Nephron progenitor cell (in vitro differentiated cells): ENCODE results near the gene CST9.
A peak's percentile ranks its signal among the peaks of the same experiment; 100 is the strongest.

Experiments
- DNase-seq: peaks from one replicate; pipeline ENCODE4 v3.0.0; 2021
- H3K27ac Mint-ChIP-seq: 2 replicates; pipeline ENCODE4 v1.8.0; 2021; ENCODE audit warnings: mild to moderate bottlenecking, moderate library complexity, mixed read lengths
- H3K27me3 Mint-ChIP-seq: 2 replicates; pipeline ENCODE4 v1.8.0; 2021; ENCODE audit warnings: mild to moderate bottlenecking, low read depth, mixed read lengths; ENCODE audit not compliant: poor library complexity
- H3K36me3 Mint-ChIP-seq: 2 replicates; pipeline ENCODE4 v1.8.0; 2021; ENCODE audit warnings: low read depth, mixed read lengths
- H3K4me1 Mint-ChIP-seq: 2 replicates; pipeline ENCODE4 v1.8.0; 2021; ENCODE audit warnings: mixed read lengths
- H3K4me3 Mint-ChIP-seq: 2 replicates; pipeline ENCODE4 v1.8.0; 2021; ENCODE audit warnings: mild to moderate bottlenecking, moderate library complexity, mixed read lengths
- H3K9me3 Mint-ChIP-seq: 2 replicates; pipeline ENCODE4 v1.8.0; 2021; ENCODE audit warnings: mild to moderate bottlenecking, moderate library complexity, mixed read lengths
- CTCF ChIP-seq: fragments of 200-600 bp; sonication (generic); IDR thresholded peaks from 2 replicates; pipeline ENCODE4 v1.5.0; 2021; ENCODE audit warnings: antibody characterized with exemption

The CST9 gene

GRCh38 chr20:23630392-23630849 is 24.7 kb upstream of the CST9 start:
- H3K27ac Mint-ChIP-seq, result no peak overlapping the region
- H3K4me1 Mint-ChIP-seq, result peaks cover 75% of the 10 kb centered on the region
- peaks cover 7% of the 10 kb centered on the region for H3K27me3 Mint-ChIP-seq
- no peak overlapping the region for H3K4me3 Mint-ChIP-seq
- no peak for DNase-seq
- H3K36me3 Mint-ChIP-seq, result peaks cover 29% of the 10 kb centered on the region
- no peak for TF ChIP-seq CTCF
- H3K9me3 Mint-ChIP-seq, result peaks cover 25% of the 10 kb centered on the region

DNA sequence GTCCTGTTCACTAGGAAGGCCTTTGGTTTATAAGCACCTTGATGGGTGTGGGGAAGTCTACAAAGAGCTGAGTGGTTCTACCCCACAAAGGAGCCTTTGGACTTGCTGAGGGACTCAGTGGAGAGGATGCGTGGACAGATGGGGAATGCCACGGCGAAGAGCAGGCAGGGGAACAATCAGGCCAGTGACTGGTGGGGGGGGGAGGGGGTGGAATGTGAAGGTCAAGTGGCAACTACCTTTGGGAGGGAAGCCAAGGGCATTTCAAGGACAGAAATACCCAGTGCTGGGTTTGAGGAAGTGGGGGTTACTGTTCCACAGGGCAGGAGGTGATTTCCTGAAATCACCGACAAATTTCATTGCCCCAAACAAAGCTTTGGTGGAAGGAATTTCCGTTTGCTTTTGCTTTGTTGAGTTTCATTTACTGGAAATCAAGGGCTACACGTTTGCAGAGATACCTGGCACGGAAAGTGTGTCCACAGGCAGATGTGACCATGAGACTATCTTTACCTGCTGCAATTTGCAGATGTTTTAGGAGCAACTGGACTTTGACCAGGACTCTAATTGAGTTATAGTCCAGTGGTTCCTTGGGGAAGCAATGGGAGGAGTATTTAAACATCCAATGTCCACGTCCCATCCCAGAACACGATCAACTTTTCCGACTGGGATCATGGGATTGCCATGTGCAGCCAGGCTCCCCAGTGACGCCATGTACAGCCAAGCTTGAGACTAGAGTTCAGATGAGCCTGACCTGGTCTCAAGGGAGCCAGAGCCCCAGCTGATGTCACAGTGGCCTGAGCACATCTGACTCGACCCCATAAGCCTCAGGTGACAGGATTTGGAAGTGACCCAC is 24.1 kb upstream of the CST9 start:
- no peak for DNase-seq
- Mint-ChIP-seq H3K36me3 (peaks cover 25% of the 10 kb centered on the region), H3K4me3 (no peak overlapping the region), H3K9me3 (peaks cover 25% of the 10 kb centered on the region), H3K27me3 (peaks cover 7% of the 10 kb centered on the region), H3K4me1 (peaks cover 75% of the 10 kb centered on the region), H3K27ac (no peak overlapping the region)
- no peak for TF ChIP-seq CTCF

DNA sequence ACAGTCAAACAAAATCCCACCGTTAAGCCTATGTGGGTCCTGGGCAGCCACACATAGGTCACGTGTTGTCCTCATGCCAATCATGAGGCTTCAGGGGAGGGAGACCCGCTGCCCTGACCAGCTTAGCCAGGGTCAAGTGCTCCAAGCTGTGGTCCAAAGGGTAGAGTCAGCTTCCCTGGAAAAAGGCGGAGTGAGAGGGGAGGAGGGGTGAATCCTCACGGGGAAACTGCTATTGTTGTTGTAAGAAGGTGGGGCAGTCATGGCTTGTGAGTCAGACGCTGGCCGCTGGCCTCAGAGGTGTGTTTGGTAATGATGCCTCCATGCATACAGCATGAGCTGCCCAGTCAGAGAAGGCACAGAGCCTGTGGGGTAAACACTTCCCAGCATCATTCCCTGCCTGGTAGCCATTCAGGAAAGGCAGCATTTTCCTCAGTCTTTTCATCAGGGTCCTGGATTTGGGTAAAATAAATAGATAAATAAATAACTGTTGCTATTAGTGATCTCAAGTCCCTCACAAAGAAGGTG is 23.4 kb upstream of the CST9 start:
- Mint-ChIP-seq H3K4me3 (no peak overlapping the region), H3K4me1 (peaks cover 73% of the 10 kb centered on the region), H3K27ac (peak overlapping the region; percentile 64), H3K27me3 (peaks cover 7% of the 10 kb centered on the region), H3K9me3 (peaks cover 25% of the 10 kb centered on the region), H3K36me3 (peaks cover 21% of the 10 kb centered on the region)
- no peak for DNase-seq
- no peak for TF ChIP-seq CTCF

DNA sequence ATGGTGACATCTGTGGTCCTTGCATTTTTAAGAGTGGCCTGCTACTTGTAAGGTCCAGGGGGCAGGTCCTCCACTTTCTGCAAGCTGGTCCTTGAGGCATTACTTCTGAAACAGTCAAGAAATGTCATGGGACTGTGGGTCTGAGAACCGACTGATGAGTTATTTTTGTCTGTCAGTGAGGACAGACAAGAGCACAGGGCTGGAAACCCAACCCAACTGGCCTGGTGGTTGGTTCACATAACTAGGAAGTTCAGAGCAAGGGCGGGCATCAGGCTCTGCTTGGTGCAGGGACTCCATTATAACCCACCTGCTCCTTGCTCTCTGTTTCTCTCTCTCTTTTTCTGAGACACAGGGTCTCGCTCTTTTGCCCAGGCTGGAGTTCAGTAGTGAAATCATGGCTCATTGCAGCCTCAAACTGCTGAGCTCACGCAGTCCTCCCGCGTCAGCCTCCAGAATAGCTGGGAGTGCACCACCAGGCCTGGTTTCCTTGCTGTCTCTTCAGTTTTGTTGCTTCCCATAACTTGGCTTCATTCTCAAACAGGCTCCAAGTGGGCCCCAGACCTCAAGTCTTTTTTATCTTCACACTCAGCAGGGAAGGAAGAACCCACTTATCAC is 22.8 kb upstream of the CST9 start:
- Mint-ChIP-seq H3K27ac (peak overlapping the region; percentile 64), H3K4me3 (no peak overlapping the region), H3K4me1 (peaks cover 68% of the 10 kb centered on the region), H3K36me3 (peaks cover 17% of the 10 kb centered on the region), H3K27me3 (peaks cover 7% of the 10 kb centered on the region), H3K9me3 (peaks cover 25% of the 10 kb centered on the region)
- DNase-seq, result no peak
- TF ChIP-seq CTCF, result no peak

DNA sequence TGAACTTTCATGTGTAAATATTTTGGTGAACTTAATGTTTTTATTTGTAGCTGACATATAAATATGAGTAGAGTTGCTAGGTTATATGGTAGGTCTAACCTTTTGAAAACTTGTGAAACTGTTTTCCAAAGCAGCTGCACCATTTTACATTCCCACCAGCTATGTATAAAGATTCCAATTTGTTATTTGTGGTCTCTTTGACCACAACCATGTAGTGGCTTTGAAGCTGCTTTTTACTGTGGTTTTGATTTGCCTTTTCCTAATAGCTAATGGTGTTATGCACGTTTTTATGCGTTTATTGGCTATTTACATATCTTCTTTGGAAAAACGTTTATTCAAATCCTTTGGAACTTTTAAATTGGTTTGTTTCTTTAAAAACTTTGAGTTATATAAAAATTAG is 21.8 kb upstream of the CST9 start:
- H3K4me3 Mint-ChIP-seq, result no peak overlapping the region
- peaks cover 7% of the 10 kb centered on the region for H3K27me3 Mint-ChIP-seq
- no peak overlapping the region for H3K27ac Mint-ChIP-seq
- DNase-seq, result no peak
- peaks cover 65% of the 10 kb centered on the region for H3K4me1 Mint-ChIP-seq
- no peak for TF ChIP-seq CTCF
- peaks cover 12% of the 10 kb centered on the region for H3K36me3 Mint-ChIP-seq
- peaks cover 25% of the 10 kb centered on the region for H3K9me3 Mint-ChIP-seq
